Calu3 (cell line): ENCODE data around the gene CNTNAP2. TPM values are rescaled to one million over a fixed set of nuclear protein-coding genes. Genes with fewer than 3 reads are reported as not detected.

Experiments
- BruUV-seq: library from RNA; stranded (reverse); fragments of 400-500 nt; replicated peaks from 2 replicates; lab custom pipeline; 2021; lab: Mats Ljungman, UMichigan
- CTCF ChIA-PET: fragments of 300-600 bp; sonication (Branson Sonifier 250); formaldehyde crosslinking; loops from one replicate; lab custom pipeline; 2022; ENCODE audit warnings: antibody characterized with exemption; lab: Charles Lee
- DNase-seq: peaks from one replicate; pipeline ENCODE4 v3.0.0; 2022
- H3K27ac Mint-ChIP-seq: one replicate; pipeline ENCODE4 v1.8.0; 2022; ENCODE audit warnings: mixed read lengths; ENCODE audit not compliant: unreplicated experiment
- H3K27me3 Mint-ChIP-seq: one replicate; pipeline ENCODE4 v1.8.0; 2022; ENCODE audit warnings: mixed read lengths; ENCODE audit not compliant: unreplicated experiment
- H3K36me3 Mint-ChIP-seq: one replicate; pipeline ENCODE4 v1.8.0; 2022; ENCODE audit warnings: mild to moderate bottlenecking, moderate library complexity, mixed read lengths; ENCODE audit not compliant: insufficient read depth, unreplicated experiment
- H3K4me1 Mint-ChIP-seq: one replicate; pipeline ENCODE4 v1.8.0; 2022; ENCODE audit warnings: mild to moderate bottlenecking, low read depth, mixed read lengths; ENCODE audit not compliant: unreplicated experiment
- H3K4me3 Mint-ChIP-seq: one replicate; pipeline ENCODE4 v1.8.0; 2022; ENCODE audit warnings: mild to moderate bottlenecking, low read depth, moderate library complexity, mixed read lengths; ENCODE audit not compliant: unreplicated experiment
- H3K9me3 Mint-ChIP-seq: one replicate; pipeline ENCODE4 v1.8.0; 2022; ENCODE audit warnings: low read depth, mixed read lengths; ENCODE audit not compliant: unreplicated experiment
- intact Hi-C: fragments of 100-400 bp; cut with micrococcal nuclease; formaldehyde crosslinking; loops from one replicate; pipeline ENCODE4 v1.10.0; 2022; ENCODE audit not compliant: unreplicated experiment
- total RNA-seq: library from RNA; stranded (reverse); gene quantifications from 2 replicates; pipeline ENCODE4 v1.2.3, GENCODE V29; 2022
- TF ChIP-seq, protein P1 (sequence below): fragments of 200-600 bp; IDR thresholded peaks from one replicate; pipeline ENCODE4 v1.8.0; 2022; ENCODE audit warnings: antibody characterized with exemption; ENCODE audit not compliant: unreplicated experiment

Gene CNTNAP2
- total RNA-seq, 1 experiment from 2014 or later: 1.1 TPM

DNA sequence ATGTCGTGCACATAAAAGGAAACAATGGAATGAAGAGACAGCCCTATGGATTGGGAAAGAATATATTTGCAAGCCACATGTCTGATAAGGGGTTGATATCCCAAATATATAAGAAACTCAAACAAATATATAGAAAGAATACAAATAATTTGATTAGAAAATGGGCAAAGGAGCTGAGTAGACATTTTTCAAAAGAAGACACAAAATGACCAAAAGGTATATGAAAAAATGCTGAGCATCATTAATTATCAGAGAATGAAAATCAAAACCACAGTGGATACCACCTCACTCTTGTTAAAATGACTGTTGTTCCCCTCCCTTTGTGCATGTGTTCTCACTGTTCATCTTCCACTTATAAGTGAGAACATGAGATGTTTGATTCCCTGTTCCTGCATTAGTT lies 175.3 kb downstream of the CNTNAP2 start:
- intact Hi-C loops: no loop called here
- BruUV-seq: no TSS peak
- H3K4me3 Mint-ChIP-seq: no peak overlapping the region

DNA sequence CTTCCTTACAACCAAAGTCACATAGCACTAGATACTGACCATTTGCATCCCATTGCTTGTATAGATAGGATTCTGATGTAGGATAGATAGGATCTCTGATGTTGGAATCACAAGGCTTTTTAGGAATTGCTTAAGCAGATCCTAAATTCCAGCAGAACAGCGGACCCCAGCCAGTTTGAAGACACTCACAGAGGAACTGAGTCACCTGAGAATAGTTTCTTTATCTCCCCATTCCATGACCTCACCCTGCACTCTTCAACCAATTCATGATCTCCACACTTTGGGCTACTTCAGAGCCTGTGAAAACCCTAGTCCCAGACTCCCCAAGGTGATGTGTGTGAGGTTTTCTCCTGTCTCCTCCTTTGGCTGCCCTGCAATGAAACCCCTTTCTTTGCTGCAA lies 179.4 kb downstream of the CNTNAP2 start:
- Mint-ChIP-seq H3K36me3 (no peaks in the 10 kb centered on the region), H3K27me3 (no peaks in the 10 kb centered on the region), H3K9me3 (peaks cover 15% of the 10 kb centered on the region), H3K4me3 (no peak overlapping the region), H3K27ac (no peak overlapping the region), H3K4me1 (no peaks in the 10 kb centered on the region)
- intact Hi-C loops: no loop called here
- no TSS peak for BruUV-seq
- TF ChIP-seq, protein P1, sequence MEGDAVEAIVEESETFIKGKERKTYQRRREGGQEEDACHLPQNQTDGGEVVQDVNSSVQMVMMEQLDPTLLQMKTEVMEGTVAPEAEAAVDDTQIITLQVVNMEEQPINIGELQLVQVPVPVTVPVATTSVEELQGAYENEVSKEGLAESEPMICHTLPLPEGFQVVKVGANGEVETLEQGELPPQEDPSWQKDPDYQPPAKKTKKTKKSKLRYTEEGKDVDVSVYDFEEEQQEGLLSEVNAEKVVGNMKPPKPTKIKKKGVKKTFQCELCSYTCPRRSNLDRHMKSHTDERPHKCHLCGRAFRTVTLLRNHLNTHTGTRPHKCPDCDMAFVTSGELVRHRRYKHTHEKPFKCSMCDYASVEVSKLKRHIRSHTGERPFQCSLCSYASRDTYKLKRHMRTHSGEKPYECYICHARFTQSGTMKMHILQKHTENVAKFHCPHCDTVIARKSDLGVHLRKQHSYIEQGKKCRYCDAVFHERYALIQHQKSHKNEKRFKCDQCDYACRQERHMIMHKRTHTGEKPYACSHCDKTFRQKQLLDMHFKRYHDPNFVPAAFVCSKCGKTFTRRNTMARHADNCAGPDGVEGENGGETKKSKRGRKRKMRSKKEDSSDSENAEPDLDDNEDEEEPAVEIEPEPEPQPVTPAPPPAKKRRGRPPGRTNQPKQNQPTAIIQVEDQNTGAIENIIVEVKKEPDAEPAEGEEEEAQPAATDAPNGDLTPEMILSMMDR: no peak
- CTCF ChIA-PET: no interaction called here
- no peak for DNase-seq

More for the DNA sequence above, 175.3 kb downstream of the CNTNAP2 start:
- no peak for DNase-seq
- Mint-ChIP-seq H3K9me3 (peaks cover 7% of the 10 kb centered on the region), H3K36me3 (no peaks in the 10 kb centered on the region), H3K4me1 (no peaks in the 10 kb centered on the region), H3K27me3 (no peaks in the 10 kb centered on the region), H3K27ac (no peak overlapping the region)
- TF ChIP-seq, protein P1: no peak
- CTCF ChIA-PET: no interaction called here

DNA sequence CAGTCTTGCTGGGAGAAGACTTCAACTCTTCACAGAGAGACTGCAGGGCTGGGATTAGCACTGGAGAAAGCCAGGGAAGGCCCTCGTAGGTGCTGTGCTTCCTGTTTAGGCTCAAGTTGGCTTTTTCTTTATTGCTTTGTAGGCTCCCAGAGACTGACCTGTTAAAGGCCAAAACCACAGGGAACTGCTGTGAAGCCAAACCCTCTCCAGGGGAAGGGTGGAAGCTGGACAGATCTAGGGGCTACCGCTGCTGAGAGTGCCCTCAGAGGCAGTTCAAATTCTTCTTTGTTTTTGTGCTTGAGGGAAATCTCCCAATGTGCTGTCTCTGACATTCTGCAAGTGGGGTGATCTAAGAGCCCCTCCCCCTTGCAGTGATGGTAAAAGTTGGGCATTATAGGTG lies 198.4 kb downstream of the CNTNAP2 start:
- intact Hi-C loops: no loop called here
- DNase-seq: no peak
- no peaks in the 10 kb centered on the region for H3K4me1 Mint-ChIP-seq
- TF ChIP-seq, protein P1: no peak
- H3K27ac Mint-ChIP-seq: no peak overlapping the region
- no peak overlapping the region for H3K4me3 Mint-ChIP-seq
- H3K9me3 Mint-ChIP-seq: peaks cover 6% of the 10 kb centered on the region
- H3K27me3 Mint-ChIP-seq: no peaks in the 10 kb centered on the region
- no peaks in the 10 kb centered on the region for H3K36me3 Mint-ChIP-seq
- no TSS peak for BruUV-seq
- CTCF ChIA-PET: no interaction called here

DNA sequence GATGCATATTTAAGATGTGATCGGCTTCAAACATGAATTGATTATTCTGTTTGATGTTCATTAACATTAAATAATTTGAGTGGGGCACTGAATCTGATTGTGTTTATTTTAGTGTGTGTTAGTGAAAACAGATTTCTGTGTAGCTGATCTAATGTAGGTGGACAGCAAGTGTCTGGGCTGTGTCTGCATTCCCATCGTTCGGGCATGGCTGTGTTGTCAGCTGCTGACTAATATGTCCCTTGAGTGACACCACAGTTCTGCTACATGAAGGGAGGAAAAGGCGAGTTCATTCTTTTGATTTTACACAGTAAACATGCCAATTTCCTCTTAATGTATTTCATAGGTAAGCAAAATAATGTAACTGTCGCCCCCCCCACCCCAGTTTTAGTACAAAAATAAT lies 203.0 kb downstream of the CNTNAP2 start:
- BruUV-seq: no TSS peak
- intact Hi-C loops: no loop called here
- no peaks in the 10 kb centered on the region for H3K36me3 Mint-ChIP-seq
- CTCF ChIA-PET: no interaction called here
- H3K4me1 Mint-ChIP-seq: no peaks in the 10 kb centered on the region
- DNase-seq: no peak
- no peak overlapping the region for H3K4me3 Mint-ChIP-seq
- H3K27me3 Mint-ChIP-seq: no peaks in the 10 kb centered on the region
- TF ChIP-seq, protein P1: no peak
- H3K27ac Mint-ChIP-seq: no peak overlapping the region
- H3K9me3 Mint-ChIP-seq: peaks cover 4% of the 10 kb centered on the region
